HG03460 (cell line): ENCODE results near the gene CCR5AS.
"Not testable (repeated sequence)": the region's sequence is repeated elsewhere in the genome, so short reads cannot be mapped to it uniquely, and the experiment has no call there.

Experiments used
- ATAC-seq: cut with Tn5 transposase; IDR thresholded peaks from one replicate; pipeline ENCODE4 v1.9.1; 2021; ENCODE audit not compliant: unreplicated experiment

CCR5AS gene

GRCh38 chr3:46406443-46406787, 451 bp downstream of the CCR5AS start:
- no peak for ATAC-seq

- no peak for ATAC-seq
Measured at GRCh38 chr3:46405301-46406019, 1.4 kb downstream of the CCR5AS start.

DNA sequence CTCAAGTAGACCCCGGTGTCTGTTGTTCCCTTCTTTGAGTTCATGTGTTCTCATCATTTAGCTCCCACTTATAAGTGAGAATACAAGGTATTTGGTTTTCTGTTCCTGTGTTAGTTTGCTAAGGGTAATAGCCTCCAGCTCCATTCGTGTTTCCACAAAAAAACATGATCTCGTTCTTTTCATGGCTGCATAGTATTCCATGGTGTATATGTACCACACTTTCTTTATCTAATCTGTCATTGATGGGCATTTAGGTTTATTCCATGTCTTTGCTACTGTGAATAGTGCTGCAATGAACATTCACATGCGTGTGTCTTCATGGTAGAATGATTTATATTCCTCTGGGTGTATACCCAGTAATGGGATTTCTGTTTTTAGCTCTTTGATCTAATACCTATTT, 4.0 kb downstream of the CCR5AS start:
- ATAC-seq, result not testable (repeated sequence)

GRCh38 chr3:46401579-46401978, 5.3 kb downstream of the CCR5AS start:
- no peak for ATAC-seq

DNA sequence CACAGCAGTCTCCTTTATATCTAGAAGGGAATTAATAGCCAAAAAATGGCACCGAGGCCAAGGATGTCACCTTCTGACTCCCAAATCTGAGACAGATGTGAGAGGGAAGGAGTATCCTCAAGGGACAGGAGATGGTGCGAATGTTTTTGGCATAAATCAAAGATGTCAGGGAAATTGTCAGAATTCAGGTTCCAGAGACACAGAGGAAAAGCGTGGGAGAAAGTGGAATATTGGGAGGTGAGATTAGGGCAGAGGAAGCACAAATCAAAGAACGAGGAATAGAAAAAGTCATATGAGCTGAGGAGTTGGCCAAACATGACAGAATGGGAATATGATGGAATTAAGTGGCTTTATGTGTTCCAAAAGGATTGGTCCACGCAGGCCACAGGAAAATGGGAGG, 6.0 kb downstream of the CCR5AS start:
- ATAC-seq, result no peak

DNA sequence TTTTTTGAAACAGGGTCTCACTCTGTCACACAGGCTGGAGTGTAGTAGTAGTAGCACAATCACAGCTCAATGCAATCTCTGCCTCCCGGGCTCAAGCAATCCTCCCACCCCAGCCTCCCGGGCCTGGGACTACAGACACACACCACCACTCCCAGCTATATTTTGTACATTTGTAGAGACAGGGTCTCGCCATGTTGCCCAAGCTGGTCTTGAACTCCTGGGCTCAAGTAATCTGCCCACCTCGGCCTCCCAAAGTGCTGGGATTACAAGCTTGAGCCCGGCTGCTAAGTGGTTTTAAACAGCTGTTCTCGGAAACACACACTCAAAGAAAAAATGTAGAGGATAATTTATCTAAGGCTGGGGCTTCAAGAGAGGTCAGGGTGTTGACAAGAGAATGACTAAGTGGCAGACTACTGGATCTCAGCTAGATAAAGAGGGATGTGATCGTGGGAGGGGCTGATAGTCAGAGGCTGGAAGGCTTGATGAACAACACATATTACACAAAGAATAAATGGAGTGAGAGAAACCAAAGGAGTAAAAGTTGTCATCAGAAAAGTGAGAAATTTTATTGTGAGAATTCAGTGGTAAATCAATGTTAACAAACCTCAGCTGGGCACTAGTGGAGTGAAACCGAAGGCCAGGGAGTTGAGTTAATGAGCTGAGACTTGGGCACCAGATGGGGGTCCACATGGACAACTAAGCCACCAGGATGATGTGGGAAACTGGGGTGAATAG, 6.7 kb downstream of the CCR5AS start:
- ATAC-seq, result no peak

GRCh38 chr3:46399557-46399956, 7.3 kb downstream of the CCR5AS start:
- ATAC-seq, result no peak

DNA sequence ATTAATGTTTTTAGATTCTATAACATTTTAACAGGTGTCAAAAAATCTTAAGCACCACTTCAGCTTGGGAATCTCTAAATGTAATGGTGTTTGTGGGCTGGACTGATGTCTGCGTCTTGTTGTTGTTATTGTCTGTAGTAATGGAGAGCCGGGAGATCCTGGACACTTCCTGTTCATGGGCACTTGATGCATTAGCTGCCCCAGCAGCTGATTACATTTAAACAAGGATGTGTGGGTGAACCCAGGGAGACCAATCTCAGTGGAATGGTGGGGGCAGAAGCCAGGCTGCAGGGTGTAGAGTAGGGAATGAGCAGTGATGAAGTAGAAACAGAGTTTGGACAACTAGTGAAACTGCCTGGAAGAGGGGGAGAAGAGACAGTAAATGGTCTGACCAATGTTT, 7.8 kb downstream of the CCR5AS start:
- no peak for ATAC-seq

DNA sequence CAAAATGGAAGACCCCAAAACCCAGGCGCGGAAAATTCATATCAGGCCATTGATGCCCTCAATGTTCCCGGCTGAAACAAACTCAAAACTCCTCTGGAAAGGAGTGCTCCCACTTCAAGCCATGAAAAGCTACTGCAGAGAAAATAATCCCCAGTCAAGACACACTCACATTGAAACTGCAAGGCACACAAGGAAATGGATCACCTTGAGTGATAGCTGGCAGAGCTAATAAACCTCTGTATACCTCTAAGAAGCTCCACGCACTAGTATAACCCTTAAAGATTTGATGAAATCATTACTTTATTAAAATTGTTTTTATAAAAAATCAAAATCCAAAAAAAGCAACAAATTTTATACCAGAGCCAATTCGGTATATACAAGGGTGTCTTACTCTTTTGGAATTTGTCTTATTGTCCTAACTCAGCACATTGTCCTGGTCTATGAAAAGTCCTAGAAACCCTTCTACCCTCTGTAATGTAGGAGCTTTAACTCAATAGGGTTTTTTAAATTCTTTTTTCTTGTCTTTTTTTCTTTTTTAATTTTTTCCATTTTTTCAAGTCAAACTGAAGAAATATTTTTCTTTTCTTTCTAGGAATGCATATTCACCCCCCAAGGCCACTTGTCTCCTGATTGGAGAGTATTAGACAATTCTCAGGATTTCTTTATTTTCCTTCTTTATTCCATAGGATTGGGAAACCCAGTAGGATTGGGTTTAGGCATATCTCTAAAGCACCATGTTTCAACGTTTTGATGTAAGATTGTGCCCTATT, 8.5 kb downstream of the CCR5AS start:
- ATAC-seq, result no peak

DNA sequence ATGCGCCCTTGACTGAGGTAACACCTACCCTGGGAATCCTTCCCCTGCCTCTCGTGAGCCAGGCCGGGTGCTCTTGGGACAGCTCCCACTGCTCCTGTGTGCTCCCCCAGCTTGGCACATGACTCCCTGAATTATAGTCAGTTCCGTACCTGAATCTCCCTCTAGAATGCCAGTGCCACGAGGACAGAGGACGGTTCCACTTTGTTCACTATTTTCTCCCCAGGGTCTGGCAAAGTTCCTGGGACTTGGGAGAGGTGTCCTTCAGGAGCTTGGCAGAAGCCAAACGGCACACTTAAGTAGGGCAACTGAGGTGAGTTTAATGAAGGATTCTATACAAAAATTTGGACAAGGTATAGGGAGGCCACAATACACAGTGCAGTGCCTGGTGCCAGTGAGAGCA, 9.8 kb downstream of the CCR5AS start:
- ATAC-seq, result no peak

DNA sequence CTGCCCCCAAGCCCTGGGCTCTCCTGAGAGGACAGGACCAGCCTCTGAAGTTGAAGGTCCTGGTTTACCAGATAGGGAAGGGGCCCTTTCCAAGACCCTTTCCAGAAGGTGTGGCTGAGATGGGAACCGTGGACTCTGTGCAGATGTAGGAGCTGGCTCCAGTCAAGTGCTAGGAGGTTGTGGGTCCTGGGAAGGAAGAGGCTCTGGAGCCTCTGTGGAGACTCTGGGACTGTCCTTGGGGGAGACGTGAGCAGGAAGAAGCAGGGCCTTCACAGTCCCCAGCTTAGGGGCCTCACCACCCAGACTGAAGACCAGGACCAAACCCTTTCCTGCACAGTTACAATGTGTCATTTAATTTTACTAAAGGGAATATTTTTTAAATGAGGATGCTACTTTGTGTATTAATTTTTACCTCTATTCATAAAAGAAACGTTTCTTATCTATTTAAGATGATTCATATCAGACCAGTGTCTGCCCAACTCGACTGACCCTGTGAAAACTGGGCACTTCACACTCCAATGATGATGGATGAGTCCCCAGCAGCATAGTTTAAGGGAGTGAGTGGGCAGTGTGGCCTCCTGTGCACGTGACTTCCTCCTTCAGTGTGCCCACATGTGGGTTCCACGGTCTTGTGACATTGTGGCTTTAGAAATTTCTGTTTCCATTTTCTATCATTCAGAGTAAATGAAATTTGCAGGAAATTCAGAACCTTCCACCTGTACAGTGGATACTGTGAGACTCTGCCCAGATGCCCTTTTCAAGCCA, 10.9 kb downstream of the CCR5AS start:
- ATAC-seq, result no peak

- no peak for ATAC-seq
Measured at GRCh38 chr3:46395210-46395661, 11.6 kb downstream of the CCR5AS start.

DNA sequence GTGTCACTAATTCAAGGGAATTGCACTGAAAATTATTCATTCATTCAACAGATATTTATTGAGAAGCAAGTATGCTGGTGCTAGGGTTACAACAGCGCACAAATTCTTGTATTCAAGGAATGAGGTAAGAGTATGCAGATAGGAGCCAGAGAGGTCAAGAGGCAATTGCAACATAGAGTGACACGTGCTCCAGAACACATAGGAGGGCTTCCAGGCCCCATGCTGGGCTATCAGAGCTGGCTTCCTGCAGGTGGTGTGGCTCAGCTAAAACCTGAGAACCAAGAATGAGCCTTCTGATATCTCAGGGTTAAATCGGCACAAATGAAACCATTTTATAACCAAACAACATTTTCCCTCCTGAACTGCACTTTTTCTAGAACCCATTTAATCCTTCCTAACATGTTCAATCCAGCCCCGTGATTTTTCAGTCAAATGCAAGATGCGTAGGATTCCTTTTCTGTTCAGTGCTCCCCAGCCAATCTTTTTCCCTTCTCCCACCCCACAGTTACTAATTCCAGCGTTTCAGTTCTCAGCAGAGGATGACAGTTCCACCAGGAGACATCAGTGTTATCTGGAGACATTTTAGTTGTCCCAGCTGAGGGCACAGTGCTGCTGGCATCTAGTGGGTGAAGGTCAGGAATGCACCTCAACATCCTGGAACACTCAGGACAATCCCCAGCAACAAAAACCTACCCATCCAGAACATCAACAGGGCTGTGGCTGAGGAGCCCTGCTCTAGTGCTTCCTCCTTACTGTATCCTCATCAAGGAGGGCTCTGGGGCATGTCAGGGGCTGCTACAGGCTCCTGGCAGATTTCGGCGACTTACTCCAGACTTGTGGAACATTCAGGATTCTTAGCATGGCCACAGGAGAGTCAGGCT, 13.1 kb downstream of the CCR5AS start:
- ATAC-seq, result no peak

GRCh38 chr3:46393011-46393410, 13.9 kb downstream of the CCR5AS start:
- ATAC-seq, result no peak

- ATAC-seq, result not testable (repeated sequence)
Measured at GRCh38 chr3:46391526-46391925, 15.3 kb downstream of the CCR5AS start.

DNA sequence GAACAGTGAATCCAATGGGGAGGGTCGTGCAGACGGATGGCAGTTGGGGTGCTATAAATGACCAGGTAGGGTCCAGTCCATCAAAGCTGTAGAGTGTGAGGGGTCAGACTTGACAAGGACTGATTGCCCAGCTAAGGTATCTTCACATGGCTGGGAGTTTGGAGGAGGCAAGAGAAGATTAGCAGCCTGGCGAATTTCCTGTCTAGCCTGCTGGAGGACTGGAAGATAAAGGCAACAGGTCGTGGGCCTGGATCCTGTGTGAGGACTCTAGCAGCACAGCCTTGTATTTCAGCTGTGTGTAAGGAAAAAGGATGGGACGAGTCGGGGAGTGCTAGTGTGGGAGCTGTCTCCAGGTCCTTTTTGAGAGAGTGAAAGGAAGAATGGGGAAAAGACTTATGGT, 17.6 kb downstream of the CCR5AS start:
- no peak for ATAC-seq

DNA sequence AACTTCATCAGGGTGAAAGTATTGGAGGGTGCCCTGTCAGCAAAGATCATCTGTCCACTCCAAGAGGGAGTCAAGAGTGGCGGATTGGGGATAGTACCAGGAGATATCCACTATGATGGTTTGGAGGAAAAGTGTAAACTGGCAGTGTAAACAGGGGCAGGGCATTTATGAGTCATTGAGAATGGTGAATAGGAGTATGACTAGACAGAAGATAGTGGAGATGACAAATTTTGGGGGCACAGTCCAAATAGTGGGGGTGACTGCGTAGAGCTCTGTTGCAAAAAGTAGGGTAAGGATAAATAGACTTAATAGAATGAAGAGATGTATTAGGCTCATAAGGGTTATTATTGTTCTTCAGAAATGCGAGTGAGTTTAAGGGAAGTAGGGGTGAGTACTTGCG, 18.0 kb downstream of the CCR5AS start:
- ATAC-seq, result not testable (repeated sequence)

GRCh38 chr3:46386205-46386604, 20.7 kb downstream of the CCR5AS start:
- ATAC-seq, result no peak

DNA sequence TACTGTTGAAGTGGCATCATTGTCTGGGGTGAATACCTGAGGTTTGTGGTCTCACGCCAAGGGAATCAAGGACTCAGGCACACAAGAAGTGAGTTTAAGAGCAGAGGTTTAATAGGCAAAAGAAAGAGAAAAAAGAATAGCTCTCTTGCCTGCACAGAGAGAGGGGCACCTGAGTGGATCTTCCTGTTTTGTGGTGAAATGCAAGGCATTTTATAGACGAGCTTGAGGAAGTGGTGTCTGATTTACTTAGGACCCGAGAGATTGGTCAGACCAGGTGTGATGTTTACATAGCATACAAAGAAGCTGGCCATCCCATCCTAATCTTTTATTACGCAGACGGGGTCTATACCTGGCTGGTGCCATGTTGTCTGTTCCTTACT, 22.9 kb downstream of the CCR5AS start:
- ATAC-seq, result no peak
